Activated CD8-positive, alpha-beta T cell treated with anti-CD3 and anti-CD28 coated beads, Interleukin-2, amount 10 ng/mL, durations not matched to agents 7 days and 5 days (primary cell): ENCODE measurements around the gene RTCA. TPM values are rescaled to one million over a fixed set of nuclear protein-coding genes. Genes with fewer than 3 reads are reported as not detected.
"Not testable (repeated sequence)": the region's sequence is repeated elsewhere in the genome, so short reads cannot be mapped to it uniquely, and the experiment has no call there.

Source experiments
- ATAC-seq: fragments of 150-1000 bp; cut with Tn5 transposase; one replicate; pipeline ENCODE4 v1.10.0; 2021; ENCODE audit warnings: moderate library complexity
- CTCF ChIA-PET: fragments of 350-600 bp; sonication (Branson Sonifier 250); formaldehyde crosslinking; loops from one replicate; lab custom pipeline; 2021; ENCODE audit warnings: antibody characterized with exemption; lab: Charles Lee
- POLR2A ChIA-PET: fragments of 350-600 bp; sonication (Branson Sonifier 250); formaldehyde crosslinking; loops from one replicate; lab custom pipeline; 2021; ENCODE audit warnings: antibody characterized with exemption; lab: Charles Lee
- DNase-seq: peaks from one replicate; pipeline ENCODE4 v3.0.0-alpha.2; 2020
- H3K27ac Mint-ChIP-seq: one replicate; pipeline ENCODE4 v1.8.0; 2021; ENCODE audit warnings: mild to moderate bottlenecking, mixed read lengths
- H3K27me3 Mint-ChIP-seq: one replicate; pipeline ENCODE4 v1.8.0; 2021; ENCODE audit warnings: low read depth, mixed read lengths
- H3K36me3 Mint-ChIP-seq: one replicate; pipeline ENCODE4 v1.8.0; 2021; ENCODE audit warnings: low read depth, mixed read lengths
- H3K4me1 Mint-ChIP-seq: one replicate; pipeline ENCODE4 v1.8.0; 2021; ENCODE audit warnings: low read depth, mixed read lengths
- H3K4me3 Mint-ChIP-seq: one replicate; pipeline ENCODE4 v1.8.0; 2021; ENCODE audit warnings: mild to moderate bottlenecking, mixed read lengths
- H3K9me3 Mint-ChIP-seq: one replicate; pipeline ENCODE4 v1.8.0; 2022; ENCODE audit warnings: mixed read lengths; ENCODE audit not compliant: insufficient read depth
- total RNA-seq, 2 experiments: library from RNA; stranded (reverse); gene quantifications; one replicate each; pipeline ENCODE4 v1.2.3, GENCODE V29; 2021

The RTCA gene
- total RNA-seq, 2 experiments from 2014 or later: 51.6 to 51.7 TPM

DNA sequence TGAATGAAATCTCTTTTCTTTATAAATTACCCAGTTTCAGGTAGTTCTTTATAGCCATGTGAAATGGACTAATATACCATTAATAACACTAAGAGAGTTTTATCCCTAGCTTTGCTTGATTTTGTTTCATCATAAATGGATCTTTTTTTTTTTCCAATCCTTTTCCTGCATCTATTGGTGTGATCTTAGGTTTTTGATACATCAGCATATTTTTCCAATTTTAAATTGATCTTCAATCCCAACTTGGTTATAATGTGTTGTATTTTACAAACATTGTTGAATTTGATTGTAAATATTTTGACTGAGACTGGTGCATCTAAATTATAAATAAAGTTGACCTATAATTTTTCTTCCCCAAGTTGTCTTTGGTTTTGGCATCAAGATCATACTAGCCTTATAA, 4.3 kb upstream of the RTCA start:
- H3K9me3 Mint-ChIP-seq: peaks cover 5% of the 10 kb centered on the region
- ATAC-seq: no peak
- peaks cover 26% of the 10 kb centered on the region for H3K36me3 Mint-ChIP-seq
- H3K4me1 Mint-ChIP-seq: peaks cover 7% of the 10 kb centered on the region
- no peak overlapping the region for H3K27ac Mint-ChIP-seq
- ChIA-PET CTCF (no interaction called here), POLR2A (no interaction called here)
- DNase-seq: no peak
- no peak overlapping the region for H3K4me3 Mint-ChIP-seq
- H3K27me3 Mint-ChIP-seq: peaks cover 3% of the 10 kb centered on the region

DNA sequence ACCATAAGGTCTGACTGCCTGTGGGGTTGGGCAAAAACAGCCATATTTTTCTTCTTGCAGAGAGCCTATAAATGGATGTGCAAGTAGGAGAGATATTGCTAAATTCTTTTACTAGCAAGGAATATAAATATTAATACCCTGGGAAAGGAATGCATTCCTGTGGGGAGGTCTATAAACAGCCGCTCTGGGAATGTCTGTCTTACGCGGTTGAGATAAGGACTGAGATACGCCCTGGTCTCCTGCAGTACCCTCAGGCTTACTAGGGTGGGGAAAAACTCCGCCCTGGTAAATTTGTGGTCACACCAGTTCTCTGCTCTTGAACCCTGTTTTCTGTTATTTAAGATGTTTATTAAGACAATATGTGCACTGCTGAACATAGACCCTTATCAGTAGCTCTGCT, 1.9 kb upstream of the RTCA start:
- H3K9me3 Mint-ChIP-seq, POLR2A ChIA-PET, ATAC-seq, DNase-seq, H3K4me3 Mint-ChIP-seq, H3K27me3 Mint-ChIP-seq, H3K27ac Mint-ChIP-seq: not testable (repeated sequence)
- CTCF ChIA-PET: interaction anchor here (1.1 kb wide), 1 partner anchor 605 kb away, joined by 3 read pairs; no protein-coding TSS in a partner anchor
- H3K36me3 Mint-ChIP-seq: peaks cover 46% of the 10 kb centered on the region
- peaks cover 25% of the 10 kb centered on the region for H3K4me1 Mint-ChIP-seq

DNA sequence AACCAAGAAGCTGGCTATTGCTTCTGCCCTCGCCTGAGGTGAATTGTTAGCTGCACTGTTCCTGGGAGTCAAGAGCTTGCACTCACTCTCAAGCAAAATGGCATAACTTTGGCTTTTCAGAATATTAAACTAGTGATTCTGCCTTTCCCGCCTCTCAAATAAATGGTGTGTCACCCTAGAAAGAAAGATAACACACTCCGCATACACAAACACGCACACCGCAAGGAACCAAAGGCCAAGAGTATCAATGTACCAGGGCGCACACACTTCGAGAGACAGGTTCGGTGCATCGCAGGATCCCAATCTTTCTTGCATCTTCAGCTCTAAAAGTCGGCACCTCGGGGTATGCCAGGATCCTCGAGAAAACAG, 470 bp upstream of the RTCA start:
- peaks cover 58% of the 10 kb centered on the region for H3K36me3 Mint-ChIP-seq
- peaks cover 5% of the 10 kb centered on the region for H3K9me3 Mint-ChIP-seq
- H3K4me3 Mint-ChIP-seq: peak overlapping the region; percentile 100
- POLR2A ChIA-PET: interaction anchor here (0.6 to 3.1 kb wide), 16 partner anchors 9 to 227 kb away, joined by 3 to 45 read pairs (median 4); partner anchors contain the start of genes CDC14A, DBT, SASS6 and TRMT13
- peaks cover 34% of the 10 kb centered on the region for H3K4me1 Mint-ChIP-seq
- ATAC-seq (peak; percentile 38), DNase-seq (peak; percentile 56)
- CTCF ChIA-PET: interaction anchor here (0.7 to 2.2 kb wide), 10 partner anchors 15 to 195 kb away, joined by 3 to 7 read pairs (median 4); partner anchors contain the start of gene DBT
- no peaks in the 10 kb centered on the region for H3K27me3 Mint-ChIP-seq
- H3K27ac Mint-ChIP-seq: peak overlapping the region; percentile 99

DNA sequence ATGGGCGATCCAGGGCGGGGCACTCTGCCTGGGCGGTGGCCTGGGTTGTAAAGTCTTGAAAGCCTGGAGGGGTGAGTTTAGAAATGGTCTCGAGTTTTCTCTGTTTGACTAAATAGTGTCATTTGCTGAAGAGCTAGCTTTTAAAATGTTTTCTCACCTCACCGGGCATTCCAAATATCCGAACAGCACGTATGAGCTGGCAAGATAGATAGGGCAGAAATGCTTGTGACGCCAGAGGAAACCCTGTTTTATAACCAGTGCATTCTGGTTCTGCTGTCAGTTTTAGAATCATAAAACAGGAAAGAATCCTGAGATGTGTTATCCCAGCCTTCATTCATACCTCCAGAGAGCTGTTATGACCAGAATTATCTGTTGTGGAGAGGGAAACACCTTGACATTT, 725 bp downstream of the RTCA start:
- peaks cover 44% of the 10 kb centered on the region for H3K4me1 Mint-ChIP-seq

DNA sequence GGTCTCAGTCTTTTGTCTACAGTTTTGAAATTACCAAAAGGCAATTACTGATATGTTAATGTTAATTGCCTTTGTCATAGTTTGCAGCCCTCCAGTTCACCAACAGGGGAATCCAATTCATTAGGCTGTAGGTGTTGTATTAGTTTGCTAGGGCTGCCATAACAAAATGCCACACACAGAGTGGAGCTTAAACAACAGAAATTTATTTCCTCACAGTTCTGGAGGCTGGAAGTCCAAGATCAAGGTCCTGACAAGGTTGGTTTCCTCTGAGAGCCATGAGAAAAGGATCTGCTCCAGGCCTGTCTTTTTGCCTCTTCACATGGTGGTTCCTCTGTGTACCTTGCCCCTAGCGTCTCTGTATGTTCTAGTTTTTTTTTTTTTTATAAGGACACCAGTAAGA, 1.3 kb downstream of the RTCA start:
- H3K9me3 Mint-ChIP-seq: no peaks in the 10 kb centered on the region
- peak overlapping the region; percentile 99 for H3K27ac Mint-ChIP-seq
- DNase-seq: no peak
- H3K4me3 Mint-ChIP-seq: peak overlapping the region; percentile 100
- ChIA-PET CTCF (interaction anchor here (0.9 to 1.4 kb wide), 3 partner anchors 91 to 196 kb away, joined by 3 to 4 read pairs (median 3); no protein-coding TSS in a partner anchor), POLR2A (interaction anchor here (0.7 to 3.1 kb wide), 12 partner anchors 18 to 708 kb away, joined by 3 to 45 read pairs (median 4); partner anchors contain the start of genes CDC14A, DBT, SASS6 and TRMT13)
- peaks cover 69% of the 10 kb centered on the region for H3K36me3 Mint-ChIP-seq
- no peak for ATAC-seq
- no peaks in the 10 kb centered on the region for H3K27me3 Mint-ChIP-seq
- peaks cover 45% of the 10 kb centered on the region for H3K4me1 Mint-ChIP-seq

More for the DNA sequence above, 725 bp downstream of the RTCA start:
- DNase-seq (no peak), ATAC-seq (peak; percentile 29)
- H3K4me3 Mint-ChIP-seq: peak overlapping the region; percentile 100
- POLR2A ChIA-PET: interaction anchor here (0.7 to 3.1 kb wide), 17 partner anchors 8 to 708 kb away, joined by 3 to 45 read pairs (median 3); partner anchors contain the start of genes CDC14A, DBT, SASS6 and TRMT13
- peaks cover 66% of the 10 kb centered on the region for H3K36me3 Mint-ChIP-seq
- peaks cover 1% of the 10 kb centered on the region for H3K9me3 Mint-ChIP-seq
- H3K27me3 Mint-ChIP-seq: no peaks in the 10 kb centered on the region
- CTCF ChIA-PET: interaction anchor here (0.9 to 2.2 kb wide), 8 partner anchors 11 to 459 kb away, joined by 3 to 7 read pairs (median 4); no protein-coding TSS in a partner anchor
- peak overlapping the region; percentile 99 for H3K27ac Mint-ChIP-seq

DNA sequence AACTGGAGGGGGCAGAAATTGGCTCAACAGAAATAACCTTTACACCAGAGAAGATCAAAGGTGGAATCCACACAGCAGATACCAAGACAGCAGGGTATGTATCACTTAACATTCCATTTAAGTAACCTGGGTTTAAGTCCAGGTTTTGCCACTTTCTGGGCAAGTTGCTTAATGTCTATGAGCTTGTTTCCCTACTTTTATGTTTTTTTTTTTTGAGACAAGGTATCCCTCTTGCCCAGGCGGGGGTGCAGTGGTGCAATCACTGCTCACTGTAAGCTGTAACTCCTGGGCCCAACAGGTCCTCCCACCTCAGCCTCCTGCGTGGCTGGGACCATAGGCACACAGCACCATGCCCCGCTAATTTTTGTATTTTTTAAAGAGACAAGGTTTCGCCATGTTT, 2.2 kb downstream of the RTCA start:
- Mint-ChIP-seq H3K27ac (peak overlapping the region; percentile 99), H3K4me1 (peaks cover 45% of the 10 kb centered on the region), H3K27me3 (no peaks in the 10 kb centered on the region), H3K36me3 (peaks cover 75% of the 10 kb centered on the region), H3K9me3 (no peaks in the 10 kb centered on the region), H3K4me3 (peak overlapping the region; percentile 100)
- CTCF ChIA-PET: interaction anchor here (0.9 kb wide), 1 partner anchor 90 kb away, joined by 3 read pairs; no protein-coding TSS in a partner anchor
- POLR2A ChIA-PET: interaction anchor here (0.6 to 1.0 kb wide), 4 partner anchors 14 to 85 kb away, joined by 3 to 4 read pairs (median 3); no protein-coding TSS in a partner anchor
- DNase-seq: no peak
- ATAC-seq: no peak

DNA sequence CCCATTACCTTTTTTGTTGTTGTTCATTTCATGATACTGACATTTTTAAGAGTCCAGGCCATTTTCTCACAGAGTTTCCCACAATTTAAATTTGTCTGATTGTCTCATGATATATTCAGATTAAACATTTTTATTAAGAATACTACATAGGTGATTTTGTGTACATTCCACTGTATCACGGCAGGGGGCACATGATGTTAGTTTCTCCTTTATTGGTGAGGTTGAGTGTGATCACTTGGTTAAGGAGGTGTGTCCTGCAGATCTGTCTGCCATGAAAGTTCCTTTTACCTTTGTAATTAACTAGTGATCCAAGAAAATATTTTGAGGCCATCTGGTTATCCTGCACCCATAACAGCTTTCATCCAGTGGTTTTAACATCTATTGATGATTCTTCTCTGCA, 11.8 kb downstream of the RTCA start:
- ATAC-seq (no peak), DNase-seq (peak; percentile 27)
- Mint-ChIP-seq H3K36me3 (peaks cover 75% of the 10 kb centered on the region), H3K4me1 (peaks cover 11% of the 10 kb centered on the region), H3K9me3 (no peaks in the 10 kb centered on the region), H3K27ac (no peak overlapping the region), H3K4me3 (no peak overlapping the region), H3K27me3 (no peaks in the 10 kb centered on the region)
- ChIA-PET POLR2A (no interaction called here), CTCF (interaction anchor here (0.7 to 1.0 kb wide), 2 partner anchors 182 to 183 kb away, joined by 4 to 5 read pairs; no protein-coding TSS in a partner anchor)

DNA sequence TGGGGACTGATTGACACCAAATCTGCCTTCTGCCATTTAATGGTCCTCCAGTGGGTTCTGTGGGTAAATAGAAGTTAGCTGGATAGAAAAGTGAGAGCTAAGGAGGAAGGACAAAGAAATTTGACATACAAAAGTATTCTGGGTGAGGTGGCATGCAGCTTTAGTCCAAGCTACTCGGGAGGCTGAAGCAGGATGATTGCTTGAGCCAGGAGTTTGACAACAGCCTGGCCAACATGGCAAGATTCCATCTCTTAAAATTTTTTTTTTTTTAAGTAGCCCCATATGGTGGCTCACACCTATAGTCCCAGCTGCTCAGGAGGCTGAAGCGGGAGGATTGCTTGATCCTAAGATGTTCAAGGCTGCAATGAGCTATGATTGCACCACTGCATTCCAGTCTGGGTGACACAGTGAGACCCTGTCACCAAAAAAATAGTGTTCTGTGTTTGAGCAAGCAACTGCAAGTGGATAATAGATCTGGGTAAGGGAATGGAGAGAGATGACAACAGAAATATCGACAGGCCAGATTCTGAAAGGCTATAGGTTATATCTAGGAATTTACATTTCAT, 13.4 kb downstream of the RTCA start:
- DNase-seq (no peak), ATAC-seq (no peak)
- Mint-ChIP-seq H3K9me3 (no peaks in the 10 kb centered on the region), H3K4me3 (no peak overlapping the region), H3K4me1 (peaks cover 8% of the 10 kb centered on the region), H3K36me3 (peaks cover 66% of the 10 kb centered on the region), H3K27me3 (no peaks in the 10 kb centered on the region), H3K27ac (no peak overlapping the region)
- ChIA-PET CTCF (interaction anchor here (0.6 to 1.5 kb wide), 2 partner anchors 79 to 137 kb away, joined by 3 to 4 read pairs; no protein-coding TSS in a partner anchor), POLR2A (interaction anchor here (0.8 kb wide), 1 partner anchor 14 kb away, joined by 6 read pairs; the partner anchor contains the start of gene RTCA)

DNA sequence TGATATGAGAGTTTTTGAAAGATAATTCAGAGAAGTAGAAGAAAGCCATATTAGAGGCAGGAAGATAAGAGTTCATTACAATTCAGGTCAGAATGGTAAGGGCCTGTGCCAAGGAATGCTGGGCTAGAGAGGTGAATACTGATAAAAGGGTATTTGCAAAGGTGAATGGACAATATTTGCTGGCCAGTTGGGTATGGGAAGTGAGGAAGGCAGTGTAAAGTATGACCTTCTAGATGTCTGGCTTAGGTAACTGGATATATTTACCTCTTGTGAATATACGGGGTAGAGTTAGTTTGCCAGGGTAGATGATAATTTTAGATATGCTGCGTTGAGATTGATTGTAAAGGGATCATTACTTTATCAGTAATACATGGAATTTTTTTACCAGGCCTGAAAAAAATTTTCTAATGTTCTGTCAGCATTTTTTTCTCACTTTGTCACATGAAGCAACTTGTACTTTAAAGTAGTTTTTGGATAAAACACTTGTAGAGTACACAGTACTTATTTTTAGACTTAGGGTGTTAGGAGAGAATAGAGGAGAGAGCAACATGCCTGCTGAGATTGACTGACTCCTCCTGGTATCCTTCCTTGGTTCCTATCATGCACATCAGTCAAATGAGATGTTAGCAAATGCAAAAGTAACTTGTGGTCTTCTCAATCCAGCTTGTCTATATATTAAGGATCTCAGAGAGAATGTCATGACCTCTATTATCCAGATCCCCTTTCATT, 14.1 kb downstream of the RTCA start:
- no peak for ATAC-seq
- H3K27ac Mint-ChIP-seq: no peak overlapping the region
- DNase-seq: no peak
- CTCF ChIA-PET: interaction anchor here (1.5 kb wide), 1 partner anchor 78 kb away, joined by 4 read pairs; no protein-coding TSS in a partner anchor
- peaks cover 8% of the 10 kb centered on the region for H3K4me1 Mint-ChIP-seq
- no peaks in the 10 kb centered on the region for H3K9me3 Mint-ChIP-seq
- no peak overlapping the region for H3K4me3 Mint-ChIP-seq
- no peaks in the 10 kb centered on the region for H3K27me3 Mint-ChIP-seq
- peaks cover 64% of the 10 kb centered on the region for H3K36me3 Mint-ChIP-seq
- POLR2A ChIA-PET: no interaction called here

DNA sequence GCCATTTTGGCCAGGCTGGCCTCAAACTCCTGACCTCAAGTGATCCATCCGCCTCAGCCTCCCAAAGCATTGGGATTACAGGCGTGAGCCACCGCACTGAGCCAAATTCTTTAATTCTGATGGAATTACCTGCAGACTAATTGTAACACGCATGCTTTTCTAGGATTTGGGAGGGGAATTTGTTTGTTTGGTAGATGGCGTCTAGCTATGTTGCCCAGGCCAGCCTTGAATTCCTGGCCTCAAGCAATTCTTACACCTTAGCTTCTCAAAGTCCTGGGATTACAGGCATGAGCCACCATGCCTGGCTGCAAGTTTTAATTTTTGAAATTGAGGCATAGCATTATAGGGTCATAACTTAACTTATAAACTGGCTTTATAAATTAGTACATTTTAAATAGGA, 18.6 kb downstream of the RTCA start:
- DNase-seq (no peak), ATAC-seq (no peak)
- no peak overlapping the region for H3K27ac Mint-ChIP-seq
- peaks cover 4% of the 10 kb centered on the region for H3K4me1 Mint-ChIP-seq
- H3K36me3 Mint-ChIP-seq: peaks cover 45% of the 10 kb centered on the region
- H3K4me3 Mint-ChIP-seq: no peak overlapping the region
- POLR2A ChIA-PET: no interaction called here
- H3K27me3 Mint-ChIP-seq: no peaks in the 10 kb centered on the region
- H3K9me3 Mint-ChIP-seq: no peaks in the 10 kb centered on the region
- CTCF ChIA-PET: interaction anchor here (0.7 to 2.5 kb wide), 2 partner anchors 11 to 14 kb away, joined by 3 to 7 read pairs; no protein-coding TSS in a partner anchor

DNA sequence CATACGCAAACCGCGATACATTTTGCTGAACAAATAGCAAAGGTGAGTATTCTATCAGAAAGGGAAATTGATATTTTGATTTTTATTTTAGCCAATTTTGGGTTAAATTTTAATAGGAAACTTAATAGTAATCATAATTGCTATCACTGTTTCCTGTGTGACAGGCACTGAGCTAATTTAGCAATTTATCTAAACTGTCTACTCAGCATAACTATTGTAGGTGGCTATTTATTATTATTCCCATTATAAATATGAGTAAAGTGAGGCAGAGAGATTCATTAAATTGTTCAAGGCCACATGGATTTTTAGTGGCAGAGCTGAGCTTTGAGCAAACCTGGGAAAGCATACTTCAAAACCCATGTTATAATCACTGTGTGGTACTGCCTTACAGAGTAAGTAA, 21.1 kb downstream of the RTCA start:
- no peaks in the 10 kb centered on the region for H3K27me3 Mint-ChIP-seq
- no peak overlapping the region for H3K4me3 Mint-ChIP-seq
- H3K4me1 Mint-ChIP-seq: no peaks in the 10 kb centered on the region
- CTCF ChIA-PET: interaction anchor here (1.1 to 1.2 kb wide), 3 partner anchors 70 to 177 kb away, joined by 3 to 4 read pairs (median 4); no protein-coding TSS in a partner anchor
- H3K36me3 Mint-ChIP-seq: peaks cover 41% of the 10 kb centered on the region
- ATAC-seq: no peak
- no peak for DNase-seq
- no peak overlapping the region for H3K27ac Mint-ChIP-seq
- POLR2A ChIA-PET: interaction anchor here (0.6 to 1.0 kb wide), 2 partner anchors 64 to 576 kb away, joined by 3 read pairs; no protein-coding TSS in a partner anchor
- H3K9me3 Mint-ChIP-seq: no peaks in the 10 kb centered on the region
